ENCODE data around the gene AP3D1.

GRCh38 chr19:2099054-2099501 lies 52.3 kb downstream of the AP3D1 start:
- no peak for TF ChIP-seq POLR2A (IDR thresholded peaks at IDR 0.05; ENCODE audit: low read depth, low read length)
- no peak for TF ChIP-seq CTCF (IDR thresholded peaks at IDR 0.05; ENCODE audit: extremely low read depth in 1 of 2, insufficient read depth in 1 of 2, low read depth in 1 of 2, low read length in 2 of 2)

All from endothelial cell of umbilical vein (primary cell).